Progenitor cell of endocrine pancreas (in vitro differentiated cells): ENCODE measurements around the gene VPS13C. TPM values are rescaled to one million over a fixed set of nuclear protein-coding genes. Genes with fewer than 3 reads are reported as not detected.

Source experiments
- DNase-seq: peaks from one replicate; pipeline ENCODE4 v3.0.0; 2021; ENCODE audit warnings: low spot score; ENCODE audit not compliant: unreplicated experiment
- H3K27ac Mint-ChIP-seq: 2 replicates; pipeline ENCODE4 v1.8.0; 2021; ENCODE audit warnings: mild to moderate bottlenecking, moderate library complexity, mixed read lengths
- H3K27me3 Mint-ChIP-seq: 2 replicates; pipeline ENCODE4 v1.8.0; 2021; ENCODE audit warnings: mixed read lengths
- H3K36me3 Mint-ChIP-seq: 2 replicates; pipeline ENCODE4 v1.8.0; 2022; ENCODE audit warnings: mixed read lengths; ENCODE audit not compliant: insufficient read depth
- H3K4me1 Mint-ChIP-seq: 2 replicates; pipeline ENCODE4 v1.8.0; 2021; ENCODE audit warnings: low read depth, mixed read lengths
- H3K4me3 Mint-ChIP-seq: 2 replicates; pipeline ENCODE4 v1.8.0; 2021; ENCODE audit warnings: low read depth, mild to moderate bottlenecking, moderate library complexity, mixed read lengths
- H3K9me3 Mint-ChIP-seq: 2 replicates; pipeline ENCODE4 v1.8.0; 2021; ENCODE audit warnings: low read depth, mixed read lengths
- total RNA-seq: library from RNA; stranded (reverse); gene quantifications from 2 replicates; pipeline ENCODE4 v1.2.1, GENCODE V29; 2021
- TF ChIP-seq, protein P1 (sequence below): fragments of 200-600 bp; sonication (generic); IDR thresholded peaks from one replicate; pipeline ENCODE4 v1.5.0; 2021; ENCODE audit warnings: antibody characterized with exemption, mild to moderate bottlenecking; ENCODE audit not compliant: unreplicated experiment

Gene VPS13C
- total RNA-seq, 1 donor from 2014 or later: 47.7 TPM

GRCh38 chr15:61811952-61812351, 248.3 kb downstream of the VPS13C start:
- H3K27ac Mint-ChIP-seq: no peak overlapping the region
- no peaks in the 10 kb centered on the region for H3K27me3 Mint-ChIP-seq
- no peaks in the 10 kb centered on the region for H3K9me3 Mint-ChIP-seq
- no peaks in the 10 kb centered on the region for H3K36me3 Mint-ChIP-seq
- no peak for DNase-seq
- TF ChIP-seq, protein P1, sequence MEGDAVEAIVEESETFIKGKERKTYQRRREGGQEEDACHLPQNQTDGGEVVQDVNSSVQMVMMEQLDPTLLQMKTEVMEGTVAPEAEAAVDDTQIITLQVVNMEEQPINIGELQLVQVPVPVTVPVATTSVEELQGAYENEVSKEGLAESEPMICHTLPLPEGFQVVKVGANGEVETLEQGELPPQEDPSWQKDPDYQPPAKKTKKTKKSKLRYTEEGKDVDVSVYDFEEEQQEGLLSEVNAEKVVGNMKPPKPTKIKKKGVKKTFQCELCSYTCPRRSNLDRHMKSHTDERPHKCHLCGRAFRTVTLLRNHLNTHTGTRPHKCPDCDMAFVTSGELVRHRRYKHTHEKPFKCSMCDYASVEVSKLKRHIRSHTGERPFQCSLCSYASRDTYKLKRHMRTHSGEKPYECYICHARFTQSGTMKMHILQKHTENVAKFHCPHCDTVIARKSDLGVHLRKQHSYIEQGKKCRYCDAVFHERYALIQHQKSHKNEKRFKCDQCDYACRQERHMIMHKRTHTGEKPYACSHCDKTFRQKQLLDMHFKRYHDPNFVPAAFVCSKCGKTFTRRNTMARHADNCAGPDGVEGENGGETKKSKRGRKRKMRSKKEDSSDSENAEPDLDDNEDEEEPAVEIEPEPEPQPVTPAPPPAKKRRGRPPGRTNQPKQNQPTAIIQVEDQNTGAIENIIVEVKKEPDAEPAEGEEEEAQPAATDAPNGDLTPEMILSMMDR: no peak
- no peak overlapping the region for H3K4me3 Mint-ChIP-seq
- H3K4me1 Mint-ChIP-seq: no peaks in the 10 kb centered on the region

- H3K9me3 Mint-ChIP-seq: no peaks in the 10 kb centered on the region
- H3K36me3 Mint-ChIP-seq: no peaks in the 10 kb centered on the region
- DNase-seq: no peak
- no peak overlapping the region for H3K4me3 Mint-ChIP-seq
- H3K27ac Mint-ChIP-seq: no peak overlapping the region
- TF ChIP-seq, protein P1: no peak
- H3K27me3 Mint-ChIP-seq: no peaks in the 10 kb centered on the region
- no peaks in the 10 kb centered on the region for H3K4me1 Mint-ChIP-seq
These were observed 251.0 kb downstream of the VPS13C start for GRCh38 chr15:61809216-61809615.

GRCh38 chr15:61807281-61807929, 252.8 kb downstream of the VPS13C start:
- Mint-ChIP-seq H3K4me1 (no peaks in the 10 kb centered on the region), H3K27me3 (no peaks in the 10 kb centered on the region), H3K27ac (no peak overlapping the region), H3K9me3 (no peaks in the 10 kb centered on the region), H3K4me3 (no peak overlapping the region), H3K36me3 (no peaks in the 10 kb centered on the region)
- TF ChIP-seq, protein P1: no peak
- DNase-seq: no peak

Other genes with a start within 250 kb of the VPS13C start
- gene C2CD4A, start 6.5 kb upstream of the VPS13C start, total RNA-seq: 0.17 and 0.20 TPM in 2 replicates
- 0.53 and 0.69 TPM in 2 replicates for gene C2CD4B, start 104.8 kb upstream of the VPS13C start, total RNA-seq